Measurements from ENCODE around the gene ZBTB20. TPM values are rescaled to one million over a fixed set of nuclear protein-coding genes. Genes with fewer than 3 reads are reported as not detected.
A peak's percentile ranks its signal among the peaks of the same experiment; 100 is the strongest.

The ZBTB20 gene
- total and polyA plus RNA-seq, 2 donors (not counting 1 experiment from before 2014, with no cell fraction given), result 4.0 to 22.5 TPM

DNA sequence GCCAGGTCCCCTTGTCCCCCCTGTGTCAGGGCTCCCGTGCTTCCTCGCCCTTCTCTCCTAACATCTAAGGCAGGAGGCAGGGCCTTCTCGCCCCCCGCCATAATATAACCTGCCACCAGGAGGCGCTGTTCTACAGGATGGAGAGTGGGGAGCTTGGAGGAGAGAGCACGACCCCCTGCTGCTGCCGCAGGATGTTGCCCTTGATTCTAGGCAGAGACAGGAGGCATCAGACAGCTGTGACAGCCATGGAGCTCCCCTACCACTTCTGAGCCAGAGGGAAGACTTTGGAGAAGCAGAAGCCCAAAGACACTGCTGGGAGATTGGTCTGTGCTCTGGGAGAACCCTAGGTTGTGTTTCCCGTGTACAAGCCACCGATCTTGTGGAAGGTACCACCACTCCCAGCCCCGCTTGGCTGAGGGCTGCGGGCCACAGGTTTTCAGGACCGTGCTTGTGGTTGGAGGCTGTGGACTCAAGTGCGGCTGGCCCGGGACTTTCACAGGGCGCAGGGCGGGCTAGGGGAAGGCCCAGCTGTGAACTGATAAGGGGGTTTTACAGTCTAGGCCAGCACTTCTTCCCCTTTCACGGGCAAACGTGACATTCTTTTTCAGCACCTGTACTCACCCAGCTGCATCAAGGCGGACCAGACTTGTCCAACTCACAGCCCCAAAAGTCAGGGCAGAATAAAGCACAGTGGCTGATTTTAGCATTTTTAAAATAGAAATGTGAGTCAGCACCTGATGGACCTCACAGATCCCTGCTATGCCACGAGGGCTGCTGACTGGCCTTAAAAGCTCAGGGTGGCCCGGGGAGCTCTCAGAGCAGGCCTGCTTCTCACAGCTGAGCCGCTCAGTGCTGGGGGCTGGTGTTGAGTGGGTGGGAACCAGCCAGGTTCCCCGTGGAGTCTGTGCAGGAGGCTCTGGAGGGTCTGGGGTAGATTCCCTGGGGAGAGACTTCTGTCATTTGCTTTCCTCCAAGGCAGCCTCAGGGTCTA is 855.9 kb downstream of the ZBTB20 start:
- H3K27ac ChIP-seq (ENCODE audit: insufficient read depth, low read length), result no peak overlapping the region
- no peak overlapping the region for H3K4me3 ChIP-seq (replicated peaks in 1 of 4; ENCODE audit: control extremely low read depth in 1 of 4, insufficient read depth in 1 of 4, low read depth in 3 of 4, low read length in 4 of 4)
- DNase-seq (ENCODE audit: low read depth in 2 of 2), result peak; percentile 15 to 42
- no peaks in the 10 kb centered on the region for H4K20me1 ChIP-seq (ENCODE audit: control insufficient read depth, extremely low read depth, insufficient read depth, low read length)
- TF ChIP-seq, protein P1, sequence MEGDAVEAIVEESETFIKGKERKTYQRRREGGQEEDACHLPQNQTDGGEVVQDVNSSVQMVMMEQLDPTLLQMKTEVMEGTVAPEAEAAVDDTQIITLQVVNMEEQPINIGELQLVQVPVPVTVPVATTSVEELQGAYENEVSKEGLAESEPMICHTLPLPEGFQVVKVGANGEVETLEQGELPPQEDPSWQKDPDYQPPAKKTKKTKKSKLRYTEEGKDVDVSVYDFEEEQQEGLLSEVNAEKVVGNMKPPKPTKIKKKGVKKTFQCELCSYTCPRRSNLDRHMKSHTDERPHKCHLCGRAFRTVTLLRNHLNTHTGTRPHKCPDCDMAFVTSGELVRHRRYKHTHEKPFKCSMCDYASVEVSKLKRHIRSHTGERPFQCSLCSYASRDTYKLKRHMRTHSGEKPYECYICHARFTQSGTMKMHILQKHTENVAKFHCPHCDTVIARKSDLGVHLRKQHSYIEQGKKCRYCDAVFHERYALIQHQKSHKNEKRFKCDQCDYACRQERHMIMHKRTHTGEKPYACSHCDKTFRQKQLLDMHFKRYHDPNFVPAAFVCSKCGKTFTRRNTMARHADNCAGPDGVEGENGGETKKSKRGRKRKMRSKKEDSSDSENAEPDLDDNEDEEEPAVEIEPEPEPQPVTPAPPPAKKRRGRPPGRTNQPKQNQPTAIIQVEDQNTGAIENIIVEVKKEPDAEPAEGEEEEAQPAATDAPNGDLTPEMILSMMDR (conservative IDR thresholded peaks at IDR 0.05 in 1 of 2, IDR thresholded peaks at IDR 0.05 in 1 of 2; ENCODE audit: low read depth in 1 of 2, low read length in 2 of 2), result peak; percentile 62 to 74
- TF ChIP-seq EZH2 (IDR thresholded peaks at IDR 0.05; ENCODE audit: low read length, missing control alignments), result no peak
- H3K79me2 ChIP-seq (ENCODE audit: control insufficient read depth, insufficient read depth, low read length), result no peaks in the 10 kb centered on the region
- no peaks in the 10 kb centered on the region for H3K9me3 ChIP-seq (ENCODE audit: control insufficient read depth, insufficient read depth, low read depth, low read length)
- no peaks in the 10 kb centered on the region for H3K27me3 ChIP-seq (ENCODE audit: control insufficient read depth, insufficient read depth, low read length)
- no peak overlapping the region for H3K9ac ChIP-seq (ENCODE audit: insufficient read depth, low read length)
- H2AFZ ChIP-seq (ENCODE audit: low read length), result no peak overlapping the region
- H3K4me1 ChIP-seq (ENCODE audit: control insufficient read depth, extremely low read depth, insufficient read depth, low read length), result no peaks in the 10 kb centered on the region
- H3K4me2 ChIP-seq (ENCODE audit: extremely low read depth, insufficient read depth, low read length), result no peak overlapping the region
- no peaks in the 10 kb centered on the region for H3K36me3 ChIP-seq (ENCODE audit: control insufficient read depth, insufficient read depth, low read length)

DNA sequence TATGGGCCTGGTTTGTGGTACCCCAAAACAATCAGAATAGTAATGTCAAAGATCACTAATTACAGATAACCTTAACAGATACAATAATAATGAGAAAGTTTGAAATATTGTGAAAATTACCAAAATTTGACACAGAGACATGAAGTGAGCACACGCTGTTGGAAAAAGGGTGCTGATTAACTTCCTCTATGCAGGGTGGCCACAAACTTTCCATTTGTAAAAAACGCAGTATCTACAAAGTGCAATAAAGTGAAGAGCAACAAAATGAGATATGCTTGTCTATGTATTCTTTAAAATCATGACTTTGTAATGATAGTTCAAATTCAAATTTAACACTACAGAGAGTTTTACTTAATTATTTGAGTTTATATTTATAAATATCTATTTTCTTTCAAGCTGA is 860.8 kb downstream of the ZBTB20 start:
- no peak for DNase-seq (ENCODE audit: low read depth in 2 of 2)
- H3K79me2 ChIP-seq (ENCODE audit: control insufficient read depth, insufficient read depth, low read length), result no peaks in the 10 kb centered on the region
- no peak overlapping the region for H2AFZ ChIP-seq (ENCODE audit: low read length)
- H3K36me3 ChIP-seq (ENCODE audit: control insufficient read depth, insufficient read depth, low read length), result no peaks in the 10 kb centered on the region
- H3K4me1 ChIP-seq (ENCODE audit: control insufficient read depth, extremely low read depth, insufficient read depth, low read length), result no peaks in the 10 kb centered on the region
- H3K9ac ChIP-seq (ENCODE audit: insufficient read depth, low read length), result no peak overlapping the region
- H3K9me3 ChIP-seq (ENCODE audit: control insufficient read depth, insufficient read depth, low read depth, low read length), result no peaks in the 10 kb centered on the region
- H3K4me2 ChIP-seq (ENCODE audit: extremely low read depth, insufficient read depth, low read length), result no peak overlapping the region
- no peak for TF ChIP-seq EZH2 (IDR thresholded peaks at IDR 0.05; ENCODE audit: low read length, missing control alignments)
- TF ChIP-seq, protein P1 (conservative IDR thresholded peaks at IDR 0.05 in 1 of 2, IDR thresholded peaks at IDR 0.05 in 1 of 2; ENCODE audit: low read depth in 1 of 2, low read length in 2 of 2), result no peak
- no peaks in the 10 kb centered on the region for H4K20me1 ChIP-seq (ENCODE audit: control insufficient read depth, extremely low read depth, insufficient read depth, low read length)
- no peak overlapping the region for H3K27ac ChIP-seq (ENCODE audit: insufficient read depth, low read length)
- H3K4me3 ChIP-seq (replicated peaks in 1 of 4; ENCODE audit: control extremely low read depth in 1 of 4, insufficient read depth in 1 of 4, low read depth in 3 of 4, low read length in 4 of 4), result no peak overlapping the region
- H3K27me3 ChIP-seq (ENCODE audit: control insufficient read depth, insufficient read depth, low read length), result no peaks in the 10 kb centered on the region

DNA sequence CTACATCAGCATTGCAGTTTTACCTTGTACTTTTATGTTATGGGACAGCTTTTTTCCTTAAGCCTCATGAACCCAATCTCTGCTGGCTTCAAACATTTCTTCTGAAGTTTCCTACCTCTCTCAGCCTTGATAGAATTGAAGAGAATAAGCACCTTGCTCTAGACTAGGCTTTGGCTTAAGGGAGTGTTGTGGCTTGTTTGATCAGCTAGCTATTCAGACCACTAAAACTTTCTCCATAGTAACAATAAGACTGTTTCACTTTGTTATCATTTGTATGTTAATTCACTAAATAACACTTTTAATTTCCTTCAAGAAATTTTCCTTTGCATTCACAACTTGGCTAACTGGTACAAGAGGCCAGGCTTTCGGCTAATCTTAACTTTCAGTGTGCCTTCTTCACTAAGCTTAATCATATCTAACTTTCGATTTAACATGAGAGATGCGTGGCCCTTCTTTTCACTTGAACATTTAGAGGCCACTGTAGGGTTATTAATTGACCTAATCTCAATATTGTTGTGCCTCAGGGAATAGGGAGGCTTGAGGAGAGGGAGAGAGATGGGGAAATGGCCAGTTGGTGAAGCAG is 861.3 kb downstream of the ZBTB20 start:
- Histone ChIP-seq H3K79me2 (ENCODE audit: control insufficient read depth, insufficient read depth, low read length) (no peaks in the 10 kb centered on the region), H3K9me3 (ENCODE audit: control insufficient read depth, insufficient read depth, low read depth, low read length) (no peaks in the 10 kb centered on the region)

More for the DNA sequence above, 861.3 kb downstream of the ZBTB20 start:
- H3K27me3 ChIP-seq (ENCODE audit: control insufficient read depth, insufficient read depth, low read length), result no peaks in the 10 kb centered on the region
- no peak overlapping the region for H3K4me3 ChIP-seq (replicated peaks in 1 of 4; ENCODE audit: control extremely low read depth in 1 of 4, insufficient read depth in 1 of 4, low read depth in 3 of 4, low read length in 4 of 4)
- H3K4me2 ChIP-seq (ENCODE audit: extremely low read depth, insufficient read depth, low read length), result no peak overlapping the region
- no peaks in the 10 kb centered on the region for H4K20me1 ChIP-seq (ENCODE audit: control insufficient read depth, extremely low read depth, insufficient read depth, low read length)
- TF ChIP-seq EZH2 (IDR thresholded peaks at IDR 0.05; ENCODE audit: low read length, missing control alignments), result no peak
- TF ChIP-seq, protein P1 (conservative IDR thresholded peaks at IDR 0.05 in 1 of 2, IDR thresholded peaks at IDR 0.05 in 1 of 2; ENCODE audit: low read depth in 1 of 2, low read length in 2 of 2), result no peak
- no peaks in the 10 kb centered on the region for H3K4me1 ChIP-seq (ENCODE audit: control insufficient read depth, extremely low read depth, insufficient read depth, low read length)
- DNase-seq (ENCODE audit: low read depth in 2 of 2), result no peak
- H3K36me3 ChIP-seq (ENCODE audit: control insufficient read depth, insufficient read depth, low read length), result no peaks in the 10 kb centered on the region
- no peak overlapping the region for H2AFZ ChIP-seq (ENCODE audit: low read length)
- H3K27ac ChIP-seq (ENCODE audit: insufficient read depth, low read length), result no peak overlapping the region
- no peak overlapping the region for H3K9ac ChIP-seq (ENCODE audit: insufficient read depth, low read length)
